ENCODE measurements around the gene HMX2. TPM values are rescaled to one million over a fixed set of nuclear protein-coding genes. Genes with fewer than 3 reads are reported as not detected.

HMX2 gene
- total and polyA plus RNA-seq, 2 of the 13 experiments (the other 11 are each of a cell fraction or from before 2014, with no cell fraction given), result not detected

GRCh38 chr10:123140164-123140982 lies 7.6 kb upstream of the HMX2 start (continued):
- TF ChIP-seq HMGXB4 (CRISPR knock-in tag; IDR thresholded peaks at IDR 0.05; ENCODE audit: borderline replicate concordance in 1 of 2, low read depth in 1 of 2), result no peak
- TF ChIP-seq ZSCAN9 (CRISPR knock-in tag; IDR thresholded peaks at IDR 0.05; ENCODE audit: borderline replicate concordance), result no peak
- no peak for TF ChIP-seq ONECUT2 (CRISPR knock-in tag; IDR thresholded peaks at IDR 0.05)
- no peak for TF ChIP-seq SKIL (CRISPR knock-in tag; IDR thresholded peaks at IDR 0.05; ENCODE audit: borderline replicate concordance)
- no peak for TF ChIP-seq MYNN (CRISPR knock-in tag; IDR thresholded peaks at IDR 0.05; ENCODE audit: low read depth)
- TF ChIP-seq HHEX (CRISPR knock-in tag; IDR thresholded peaks at IDR 0.05), result no peak
- no peak for TF ChIP-seq FOSL2 (CRISPR knock-in tag; IDR thresholded peaks at IDR 0.05)
- TF ChIP-seq RFXAP (CRISPR knock-in tag; IDR thresholded peaks at IDR 0.05; ENCODE audit: borderline replicate concordance), result no peak
- TF ChIP-seq HNRNPH1 (optimal IDR thresholded peaks at IDR 0.05; ENCODE audit: low read depth, low read length), result no peak
- TF ChIP-seq ZNF687 (CRISPR knock-in tag; IDR thresholded peaks at IDR 0.05), result peak; percentile 54; the same call in 1 of the 2 replicates
- TF ChIP-seq ZNF30 (CRISPR knock-in tag; IDR thresholded peaks at IDR 0.05), result no peak
- TF ChIP-seq CSRNP1 (CRISPR knock-in tag; IDR thresholded peaks at IDR 0.05), result no peak
- TF ChIP-seq HOXA9 (CRISPR knock-in tag; IDR thresholded peaks at IDR 0.05; ENCODE audit: borderline replicate concordance), result no peak
- no peak for TF ChIP-seq ZKSCAN8 (CRISPR knock-in tag; IDR thresholded peaks at IDR 0.05; ENCODE audit: borderline replicate concordance)
- no peak for TF ChIP-seq SAP130 (CRISPR knock-in tag; IDR thresholded peaks at IDR 0.05; ENCODE audit: low read depth)
- no peak for TF ChIP-seq RBM39 (IDR thresholded peaks at IDR 0.05; ENCODE audit: low read depth, low read length, poor library complexity, severe bottlenecking)
- TF ChIP-seq HNRNPK (IDR thresholded peaks at IDR 0.05; ENCODE audit: low read depth, low read length, poor library complexity, severe bottlenecking), result no peak
- TF ChIP-seq RFX5 (IDR thresholded peaks at IDR 0.05; ENCODE audit: low read depth, low read length), result no peak
- TF ChIP-seq ZNF335 (CRISPR knock-in tag; IDR thresholded peaks at IDR 0.05), result no peak

All from HepG2 (cell line).